Measurements from ENCODE around the gene MUC21. TPM values are rescaled to one million over a fixed set of nuclear protein-coding genes. Genes with fewer than 3 reads are reported as not detected.

MUC21 gene
- total and polyA plus RNA-seq, 2 donors (not counting 3 experiments of a cell fraction or from before 2014, with no cell fraction given) = not detected

DNA sequence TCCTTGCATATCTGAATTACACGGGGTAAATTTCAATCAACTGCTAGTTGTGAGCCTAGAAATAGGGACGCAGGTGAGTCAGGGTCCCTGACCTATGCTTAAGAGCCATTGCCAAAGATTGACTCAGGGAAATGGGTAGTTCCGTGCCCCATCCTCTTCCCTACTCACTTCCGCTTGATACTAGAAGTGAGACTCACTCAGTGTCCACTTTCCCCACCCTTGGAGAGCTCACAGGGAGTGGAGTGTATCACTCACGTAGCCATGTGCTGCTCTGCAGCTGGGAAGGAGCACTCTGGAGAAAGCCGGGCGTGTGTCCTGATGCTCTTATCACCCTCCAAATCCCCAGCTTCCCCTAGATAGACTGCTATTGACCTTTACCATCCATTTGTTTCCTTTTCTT, 26.2 kb downstream of the MUC21 start:
- Histone ChIP-seq H3K4me3 (replicated peaks in 1 of 3; ENCODE audit: insufficient read depth in 1 of 3, low read depth in 1 of 3, low read length in 3 of 3) (no peak overlapping the region), H3K27me3 (ENCODE audit: control insufficient read depth in 2 of 2, insufficient read depth in 2 of 2, low read length in 2 of 2) (peaks cover 21 to 30% of the 10 kb centered on the region in 2 experiments), H3K79me2 (ENCODE audit: control insufficient read depth, insufficient read depth, low read length) (no peaks in the 10 kb centered on the region), H4K20me1 (replicated peaks; ENCODE audit: control insufficient read depth, extremely low read depth, insufficient read depth, low read length) (no peaks in the 10 kb centered on the region), H3K27ac (ENCODE audit: insufficient read depth, low read depth, low read length) (no peak overlapping the region), H2AFZ (ENCODE audit: low read depth, low read length) (no peak overlapping the region), H3K9ac (replicated peaks; ENCODE audit: extremely low read depth, insufficient read depth, low read length) (no peak overlapping the region), H3K4me1 (ENCODE audit: control insufficient read depth, extremely low read depth, insufficient read depth, low read length) (no peaks in the 10 kb centered on the region), H3K36me3 (ENCODE audit: control insufficient read depth in 2 of 2, extremely low read depth in 1 of 2, insufficient read depth in 2 of 2, low read length in 2 of 2) (no peaks in the 10 kb centered on the region), H3K4me2 (ENCODE audit: insufficient read depth, low read length) (no peak overlapping the region), H3K9me1 (replicated peaks; ENCODE audit: control insufficient read depth, extremely low read depth, insufficient read depth, low read length) (no peaks in the 10 kb centered on the region), H3K9me3 (replicated peaks; ENCODE audit: control insufficient read depth, insufficient read depth, low read length) (no peaks in the 10 kb centered on the region)
- FAIRE-seq (no peak), DNase-seq (ENCODE audit: low read depth, low spot score) (no peak)
- POLR2A ChIA-PET = no interaction called here
- BruUV-seq (replicated peaks) = no TSS peak
- intact Hi-C loops (cut with micrococcal nuclease) (no loop called here), dilution Hi-C loops (cut with MboI; ENCODE audit: extremely low pct_ligation_motif_present, low sequenced_read_pairs) (no loop called here)
- TF ChIP-seq, protein P1, sequence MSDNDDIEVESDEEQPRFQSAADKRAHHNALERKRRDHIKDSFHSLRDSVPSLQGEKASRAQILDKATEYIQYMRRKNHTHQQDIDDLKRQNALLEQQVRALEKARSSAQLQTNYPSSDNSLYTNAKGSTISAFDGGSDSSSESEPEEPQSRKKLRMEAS (IDR thresholded peaks at IDR 0.05; ENCODE audit: insufficient read depth, insufficient read length) = no peak
- no peak for TF ChIP-seq FOS (IDR thresholded peaks at IDR 0.05; ENCODE audit: borderline replicate concordance, insufficient read depth, low read length)
- no peak for TF ChIP-seq EZH2 (IDR thresholded peaks at IDR 0.05; ENCODE audit: borderline replicate concordance, low read depth, low read length, severe bottlenecking)
- TF ChIP-seq JUN (IDR thresholded peaks at IDR 0.05; ENCODE audit: borderline replicate concordance, insufficient read depth, insufficient read length, low read depth) = no peak
- TF ChIP-seq, protein P2, sequence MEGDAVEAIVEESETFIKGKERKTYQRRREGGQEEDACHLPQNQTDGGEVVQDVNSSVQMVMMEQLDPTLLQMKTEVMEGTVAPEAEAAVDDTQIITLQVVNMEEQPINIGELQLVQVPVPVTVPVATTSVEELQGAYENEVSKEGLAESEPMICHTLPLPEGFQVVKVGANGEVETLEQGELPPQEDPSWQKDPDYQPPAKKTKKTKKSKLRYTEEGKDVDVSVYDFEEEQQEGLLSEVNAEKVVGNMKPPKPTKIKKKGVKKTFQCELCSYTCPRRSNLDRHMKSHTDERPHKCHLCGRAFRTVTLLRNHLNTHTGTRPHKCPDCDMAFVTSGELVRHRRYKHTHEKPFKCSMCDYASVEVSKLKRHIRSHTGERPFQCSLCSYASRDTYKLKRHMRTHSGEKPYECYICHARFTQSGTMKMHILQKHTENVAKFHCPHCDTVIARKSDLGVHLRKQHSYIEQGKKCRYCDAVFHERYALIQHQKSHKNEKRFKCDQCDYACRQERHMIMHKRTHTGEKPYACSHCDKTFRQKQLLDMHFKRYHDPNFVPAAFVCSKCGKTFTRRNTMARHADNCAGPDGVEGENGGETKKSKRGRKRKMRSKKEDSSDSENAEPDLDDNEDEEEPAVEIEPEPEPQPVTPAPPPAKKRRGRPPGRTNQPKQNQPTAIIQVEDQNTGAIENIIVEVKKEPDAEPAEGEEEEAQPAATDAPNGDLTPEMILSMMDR (IDR thresholded peaks at IDR 0.05; ENCODE audit: extremely low read depth in 1 of 2, insufficient read depth in 1 of 2, low read depth in 1 of 2, low read length in 2 of 2) = no peak
- TF ChIP-seq POLR2AphosphoS5 (IDR thresholded peaks at IDR 0.05; ENCODE audit: insufficient read depth, low read depth, low read length) = no peak
- no peak for TF ChIP-seq POLR2A (IDR thresholded peaks at IDR 0.05; ENCODE audit: low read depth, low read length)
- CTCF ChIA-PET = no interaction called here

All from endothelial cell of umbilical vein (primary cell).